Sigmoid colon (tissue), 7 donors: ENCODE results near the gene ABI3BP. TPM values are rescaled to one million over a fixed set of nuclear protein-coding genes. Genes with fewer than 3 reads are reported as not detected.

Experiments
- DNase-seq: peaks from one replicate; pipeline ENCODE4 v3.0.0-alpha.2; 2019
- H3K27ac ChIP-seq, 4 donors: fragments of 200-600 bp; sonication (generic); one replicate each; pipeline ENCODE4 v1.5.1; 2016 to 2019; ENCODE audit warnings: mild to moderate bottlenecking in 1 of 4
- H3K27me3 ChIP-seq, 3 donors: fragments of 200-600 bp; sonication (generic); one replicate each; pipeline ENCODE4 v1.5.1; 2019; ENCODE audit warnings: mild to moderate bottlenecking in 1 of 3
- H3K36me3 ChIP-seq, 4 donors: fragments of 200-600 bp; sonication (generic); one replicate each; pipeline ENCODE4 v1.5.1; 2016 to 2019
- H3K4me1 ChIP-seq, 4 donors: fragments of 200-600 bp; sonication (generic); one replicate each; pipeline ENCODE4 v1.5.1; 2017 to 2019
- H3K4me3 ChIP-seq, 4 donors: fragments of 200-600 bp; sonication (generic); one replicate each; pipeline ENCODE4 v1.5.1; 2017 to 2019; ENCODE audit warnings: mild to moderate bottlenecking in 2 of 4, moderate library complexity in 1 of 4
- H3K9me3 ChIP-seq, 4 donors: fragments of 200-600 bp in 3 of 4; sonication (generic) in 3 of 4; one replicate each; pipeline versions ENCODE4 v1.5.1 to v1.6.1; 2013 to 2019
- CTCF ChIP-seq, 4 experiments: fragments of 450-650 bp in 3 of 4; fragments of 200-600 bp in 1 of 4; IDR thresholded peaks; one replicate each; pipeline ENCODE4 v1.5.1; 2016 to 2019; ENCODE audit warnings: antibody characterized with exemption in 4 of 4, mild to moderate bottlenecking in 3 of 4, moderate library complexity in 2 of 4
- EP300 ChIP-seq, 4 donors: sonication (generic); formaldehyde crosslinking; IDR thresholded peaks; one replicate each; pipeline ENCODE4 v1.6.1; 2017; ENCODE audit warnings: antibody characterized with exemption in 4 of 4
- POLR2A ChIP-seq, 2 donors: fragments of 450-650 bp; IDR thresholded peaks; one replicate each; pipeline ENCODE4 v1.6.1; 2016; ENCODE audit warnings: antibody characterized with exemption in 2 of 2, mild to moderate bottlenecking in 2 of 2, moderate library complexity in 2 of 2
- POLR2AphosphoS5 ChIP-seq, 4 donors: sonication (generic); formaldehyde crosslinking; IDR thresholded peaks; one replicate each; pipeline ENCODE4 v1.6.1; 2017; ENCODE audit warnings: antibody characterized with exemption in 4 of 4
- WGBS, 2 donors: extraction: QIAGEN DNeasy Blood & Tissue Kit; methylation state at CpG; one replicate each; pipeline ENCODE4 v1.1.7; 2013; 5-methylcytosine and 5-hydroxymethylcytosine counted together
- intact Hi-C: fragments of 100-400 bp; cut with DNase I; formaldehyde crosslinking; loops from one replicate; pipeline ENCODE4 v1.15.1; 2023
- polyA plus RNA-seq, 3 donors: library from polyadenylated mRNA; stranded (reverse); fragments of 200-250 nt; gene quantifications; one replicate each; pipeline ENCODE4 v1.2.3, GENCODE V29; 2013
- total RNA-seq, 4 donors: library from RNA; depleted of rRNA; stranded (reverse); fragments of >200 nt; gene quantifications; one replicate each; pipeline ENCODE4 v1.1.0, GENCODE V29; 2016
- donor health status: healthy with polysubstance abuse.
- donor health status: Bipolar disorder and iron deficiency.
- donor health status: healthy.

ABI3BP gene
- total and polyA plus RNA-seq, 7 donors, result 1.2 to 177 (median 30.4) TPM

GRCh38 chr3:100748967-100749366 is 244.3 kb downstream of the ABI3BP start:
- intact Hi-C loops, result no loop called here
- H3K4me3 ChIP-seq, result no peak overlapping the region
- no peak overlapping the region for H3K27ac ChIP-seq
- no peaks in the 10 kb centered on the region for H3K27me3 ChIP-seq
- no peak for DNase-seq
- no peaks in the 10 kb centered on the region for H3K9me3 ChIP-seq
- WGBS, 2 donors, result 27 to 42% methylated on average over 2 of the region's 2 CpGs
- peaks cover 0 to 4% (median 0%) of the 10 kb centered on the region in 4 donors for H3K4me1 ChIP-seq
- TF ChIP-seq CTCF (IDR thresholded peaks at IDR 0.05) (no peak), EP300 (IDR thresholded peaks at IDR 0.05) (no peak), POLR2AphosphoS5 (IDR thresholded peaks at IDR 0.05) (no peak), POLR2A (IDR thresholded peaks at IDR 0.05) (no peak)
- H3K36me3 ChIP-seq, result peaks cover 0 to 98% (median 35%) of the 10 kb centered on the region in 4 donors

- Histone ChIP-seq H3K9me3 (no peaks in the 10 kb centered on the region), H3K27ac (peak overlapping the region in 1 of 4 donors; percentile 5), H3K36me3 (peaks cover 0 to 93% (median 35%) of the 10 kb centered on the region in 4 donors), H3K27me3 (no peaks in the 10 kb centered on the region), H3K4me1 (peaks cover 0 to 4% (median 0%) of the 10 kb centered on the region in 4 donors), H3K4me3 (no peak overlapping the region)
- intact Hi-C loops, result no loop called here
- no peak for DNase-seq
- no peak for TF ChIP-seq CTCF (IDR thresholded peaks at IDR 0.05)
- 97 to 98% methylated on average over 6 of the region's 6 CpGs for WGBS, 2 donors
Observed at GRCh38 chr3:100748220-100748619, 245.0 kb downstream of the ABI3BP start.

- peaks cover 0 to 4% (median 0%) of the 10 kb centered on the region in 4 donors for H3K4me1 ChIP-seq
- 88% methylated on average over 3 of the region's 3 CpGs for WGBS, 2 donors
- TF ChIP-seq EP300 (IDR thresholded peaks at IDR 0.05), result no peak
- no peak for TF ChIP-seq CTCF (IDR thresholded peaks at IDR 0.05)
- no peak for TF ChIP-seq POLR2A (IDR thresholded peaks at IDR 0.05)
- TF ChIP-seq POLR2AphosphoS5 (IDR thresholded peaks at IDR 0.05), result no peak
- H3K27me3 ChIP-seq, result no peaks in the 10 kb centered on the region
- intact Hi-C loops, result no loop called here
- DNase-seq, result no peak
- H3K9me3 ChIP-seq, result no peaks in the 10 kb centered on the region
- peaks cover 0 to 90% (median 32%) of the 10 kb centered on the region in 4 donors for H3K36me3 ChIP-seq
- no peak overlapping the region for H3K4me3 ChIP-seq
- H3K27ac ChIP-seq, result no peak overlapping the region
Observed at GRCh38 chr3:100746092-100746491, 247.1 kb downstream of the ABI3BP start.

- H3K27ac ChIP-seq, result no peak overlapping the region
- intact Hi-C loops, result no loop called here
- peaks cover 0 to 90% (median 31%) of the 10 kb centered on the region in 4 donors for H3K36me3 ChIP-seq
- H3K9me3 ChIP-seq, result no peaks in the 10 kb centered on the region
- no peak overlapping the region for H3K4me3 ChIP-seq
- TF ChIP-seq POLR2AphosphoS5 (IDR thresholded peaks at IDR 0.05) (no peak), EP300 (IDR thresholded peaks at IDR 0.05) (no peak), POLR2A (IDR thresholded peaks at IDR 0.05) (no peak), CTCF (IDR thresholded peaks at IDR 0.05) (no peak)
- DNase-seq, result no peak
- H3K4me1 ChIP-seq, result peaks cover 0 to 4% (median 0%) of the 10 kb centered on the region in 4 donors
- H3K27me3 ChIP-seq, result no peaks in the 10 kb centered on the region
Observed at GRCh38 chr3:100745617-100746016, 247.6 kb downstream of the ABI3BP start.

GRCh38 chr3:100744671-100745070 is 248.6 kb downstream of the ABI3BP start:
- WGBS, 2 donors, result 98% methylated on average over 2 of the region's 2 CpGs
- intact Hi-C loops, result loop anchor here (5.0 kb wide), 1 partner anchor 453 kb away; no protein-coding TSS in a partner anchor
- no peak for TF ChIP-seq POLR2A (IDR thresholded peaks at IDR 0.05)
- TF ChIP-seq EP300 (IDR thresholded peaks at IDR 0.05), result no peak
- no peak for TF ChIP-seq POLR2AphosphoS5 (IDR thresholded peaks at IDR 0.05)
- no peak for TF ChIP-seq CTCF (IDR thresholded peaks at IDR 0.05)

More at GRCh38 chr3:100744671-100745070, 248.6 kb downstream of the ABI3BP start:
- no peak for DNase-seq
- no peak overlapping the region for H3K27ac ChIP-seq
- H3K27me3 ChIP-seq, result no peaks in the 10 kb centered on the region
- peaks cover 0 to 4% (median 0%) of the 10 kb centered on the region in 4 donors for H3K4me1 ChIP-seq
- peaks cover 0 to 90% (median 31%) of the 10 kb centered on the region in 4 donors for H3K36me3 ChIP-seq
- no peaks in the 10 kb centered on the region for H3K9me3 ChIP-seq
- H3K4me3 ChIP-seq, result no peak overlapping the region
